GM12865 (cell line): Measurements from ENCODE around the gene ZNF600.
A peak's percentile ranks its signal among the peaks of the same experiment; 100 is the strongest.
"Not testable (repeated sequence)": the region's sequence is repeated elsewhere in the genome, so short reads cannot be mapped to it uniquely, and the experiment has no call there.

Source experiments
- DNase-seq: peaks from one replicate; pipeline ENCODE4 v3.0.0; 2010; ENCODE audit warnings: low read depth
- H3K4me3 ChIP-seq: 2 replicates; pipeline ENCODE4 v1.5.1; 2011; ENCODE audit warnings: mild to moderate bottlenecking, low read depth, low read length, control low read depth
- CTCF ChIP-seq: IDR thresholded peaks from 2 replicates; pipeline ENCODE4 v1.5.1; 2011; ENCODE audit warnings: low read length, control low read depth, low read depth, inconsistent platforms; ENCODE audit not compliant: insufficient read depth; ENCODE audit errors: missing control alignments

ZNF600 gene

GRCh38 chr19:52789440-52789839 lies 2.8 kb upstream of the ZNF600 start:
- no peak for TF ChIP-seq CTCF
- H3K4me3 ChIP-seq: no peak overlapping the region
- no peak for DNase-seq

DNA sequence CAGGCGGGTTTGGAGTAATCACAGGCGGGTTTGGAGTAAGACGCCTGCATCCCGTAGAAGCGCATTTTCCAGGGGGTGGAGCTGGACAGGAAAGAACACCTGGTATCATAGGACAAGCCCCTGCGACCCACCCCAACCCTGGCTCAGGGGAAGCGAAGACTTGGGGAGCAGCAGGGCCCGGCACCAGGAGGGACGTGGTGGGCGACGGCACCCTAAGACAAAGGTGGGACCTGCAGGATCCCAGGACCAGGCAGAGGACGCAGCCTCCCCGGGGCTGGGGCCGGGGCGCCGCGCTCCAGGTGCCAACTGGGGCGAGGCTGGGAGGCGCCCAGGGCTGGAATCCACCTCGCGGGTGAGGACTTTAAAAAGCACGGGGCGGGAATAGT lies 520 bp downstream of the ZNF600 start:
- TF ChIP-seq CTCF: no peak
- peak overlapping the region; percentile 98 for H3K4me3 ChIP-seq
- peak; percentile 2 for DNase-seq

DNA sequence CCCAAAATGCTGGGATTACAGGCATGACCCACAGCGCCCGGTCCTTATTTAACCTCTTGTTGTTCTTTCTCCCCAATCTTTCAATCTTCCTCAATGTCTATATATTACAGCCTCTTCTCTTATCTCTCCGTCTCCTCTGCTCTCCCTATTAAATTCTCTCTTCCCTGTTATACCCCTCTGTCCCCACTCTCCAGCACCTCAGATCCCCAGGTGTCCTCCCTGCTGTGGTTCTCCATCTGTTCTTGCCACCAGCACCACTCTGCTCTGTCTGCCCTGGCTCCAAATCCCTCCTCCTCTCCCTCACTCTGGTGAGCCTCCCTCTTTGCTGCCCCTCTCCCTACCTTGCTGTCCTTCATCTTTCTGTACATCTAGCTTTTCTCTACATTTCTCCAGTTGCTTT lies 1.1 kb downstream of the ZNF600 start:
- peak overlapping the region; percentile 98 for H3K4me3 ChIP-seq
- DNase-seq: no peak
- no peak for TF ChIP-seq CTCF

DNA sequence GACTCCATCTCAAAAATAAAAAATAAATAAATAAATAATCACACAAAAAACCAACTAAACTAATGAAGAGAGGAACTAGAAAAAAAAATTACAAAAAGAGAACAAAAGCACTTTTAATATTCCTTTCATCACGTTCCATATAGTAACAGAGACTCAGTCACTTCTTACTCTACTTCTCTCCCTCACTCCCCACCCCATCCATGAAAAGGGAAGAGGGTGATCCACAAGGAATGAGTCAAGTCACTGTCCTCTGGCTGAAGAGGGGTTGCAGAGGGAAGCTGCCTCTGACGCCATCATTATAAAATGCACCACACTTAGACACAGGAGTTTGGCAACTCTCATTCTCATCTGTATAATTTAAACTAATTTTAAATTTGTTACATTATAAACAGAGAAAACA lies 3.7 kb downstream of the ZNF600 start:
- DNase-seq, H3K4me3 ChIP-seq: not testable (repeated sequence)

GRCh38 chr19:52778811-52779210 lies 7.8 kb downstream of the ZNF600 start:
- peak; percentile 11 for DNase-seq
- no peak overlapping the region for H3K4me3 ChIP-seq
- TF ChIP-seq CTCF: no peak

DNA sequence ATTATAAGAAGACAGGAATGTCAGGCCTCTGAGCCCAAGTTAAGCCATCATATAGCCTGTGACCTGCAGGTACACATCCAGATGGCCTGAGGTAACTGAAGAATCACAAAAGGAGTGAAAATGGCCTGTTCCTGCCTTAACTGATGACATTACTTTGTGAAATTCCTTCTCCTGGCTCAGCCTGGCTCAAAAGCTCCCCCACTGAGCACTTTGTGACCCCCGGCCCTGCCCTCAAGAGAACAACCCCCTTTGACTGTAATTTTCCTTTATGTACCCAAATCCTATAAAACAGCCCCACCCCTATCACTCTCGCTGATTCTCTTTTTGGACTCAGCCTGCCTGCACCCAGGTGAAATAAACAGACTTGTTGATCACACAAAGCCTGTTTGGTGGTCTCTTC lies 30.1 kb downstream of the ZNF600 start:
- not testable (repeated sequence) for H3K4me3 ChIP-seq, DNase-seq

- H3K4me3 ChIP-seq: no peak overlapping the region
- TF ChIP-seq CTCF: no peak
- DNase-seq: no peak
These were observed 36.8 kb downstream of the ZNF600 start for GRCh38 chr19:52749780-52750179.

DNA sequence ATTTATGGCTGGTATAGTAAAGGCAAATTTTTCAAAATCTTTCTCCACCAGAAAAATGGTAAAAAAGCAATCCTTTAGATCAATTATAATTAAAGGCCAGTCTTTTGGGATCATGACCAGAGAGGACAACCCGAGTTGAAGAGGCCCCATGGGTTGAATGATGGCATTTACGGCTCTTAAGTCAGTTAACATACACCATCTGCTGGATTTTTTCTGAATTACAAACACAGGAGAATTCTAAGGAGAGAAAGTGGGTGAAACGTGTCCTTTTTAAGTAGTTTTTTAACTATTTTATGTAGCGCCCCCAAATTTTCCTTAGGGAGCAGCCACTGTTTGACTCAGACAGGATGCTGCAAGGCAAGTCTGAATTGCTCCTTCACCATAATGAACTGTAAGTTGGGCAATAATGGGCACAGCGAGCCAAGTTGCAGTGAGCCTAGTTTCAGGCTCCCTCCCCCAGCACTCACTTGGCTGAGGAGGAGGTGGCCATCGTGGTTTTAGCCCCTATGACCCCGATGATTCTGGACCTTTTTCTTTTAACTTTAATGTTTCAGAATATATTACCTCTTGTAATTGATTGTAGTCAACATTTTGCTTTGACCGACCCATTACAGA lies 38.1 kb downstream of the ZNF600 start:
- TF ChIP-seq CTCF: no peak
- DNase-seq: peak; percentile 12
- no peak overlapping the region for H3K4me3 ChIP-seq

GRCh38 chr19:52745919-52746318 lies 40.7 kb downstream of the ZNF600 start:
- DNase-seq, H3K4me3 ChIP-seq: not testable (repeated sequence)
